ENCODE results near the gene EXOC3L4. TPM values are rescaled to one million over a fixed set of nuclear protein-coding genes. Genes with fewer than 3 reads are reported as not detected.
A peak's percentile ranks its signal among the peaks of the same experiment; 100 is the strongest.

Gene EXOC3L4
- total RNA-seq, 3 donors from 2014 or later, result 16.7 to 29.1 (median 26.1) TPM

DNA sequence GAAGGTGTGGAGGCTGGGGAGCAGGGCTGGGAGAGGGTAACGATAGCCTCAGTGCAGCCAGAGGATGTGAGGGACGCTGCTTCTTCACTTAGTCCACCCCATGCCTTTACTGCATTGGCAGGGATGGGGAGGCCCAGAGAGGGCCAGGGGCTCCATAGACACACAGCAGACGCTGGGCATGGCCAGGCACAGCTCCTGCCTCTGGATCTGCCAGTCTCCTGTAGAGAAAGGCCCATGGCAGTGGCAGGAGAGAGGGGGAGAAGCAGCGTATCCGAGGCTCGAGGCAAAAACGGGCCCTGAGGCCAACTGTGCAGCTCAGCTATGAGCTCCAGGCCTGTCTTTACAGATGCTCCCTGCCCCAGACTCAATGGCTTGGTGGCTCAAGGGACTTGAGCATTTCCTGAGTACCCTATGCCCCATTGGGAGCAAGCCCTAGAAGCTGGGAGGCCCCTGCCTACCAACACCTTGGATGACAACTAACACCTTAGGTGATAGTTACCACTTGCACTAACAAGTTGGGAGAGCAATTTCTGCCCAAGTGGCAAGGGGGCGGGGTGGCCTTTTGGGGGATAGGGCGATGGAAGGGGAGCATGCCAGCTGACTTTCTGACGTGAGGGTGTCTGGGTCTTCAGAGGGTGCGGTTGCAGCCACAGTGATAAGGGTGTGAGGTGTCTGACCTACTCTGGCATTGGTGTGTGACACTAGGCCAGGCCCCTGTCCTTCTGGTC, 15.5 kb upstream of the EXOC3L4 start:
- intact Hi-C loops (cut with DNase I, micrococcal nuclease), result no loop called here
- Histone ChIP-seq H3K4me3 (no peak overlapping the region), H3K4me1 (ENCODE audit: low read depth) (peaks cover 9% of the 10 kb centered on the region), H3K9me3 (no peaks in the 10 kb centered on the region), H3K36me3 (ENCODE audit: low read depth) (no peaks in the 10 kb centered on the region)
- no peak for DNase-seq
- ATAC-seq, result no peak
- TF ChIP-seq, protein P1, sequence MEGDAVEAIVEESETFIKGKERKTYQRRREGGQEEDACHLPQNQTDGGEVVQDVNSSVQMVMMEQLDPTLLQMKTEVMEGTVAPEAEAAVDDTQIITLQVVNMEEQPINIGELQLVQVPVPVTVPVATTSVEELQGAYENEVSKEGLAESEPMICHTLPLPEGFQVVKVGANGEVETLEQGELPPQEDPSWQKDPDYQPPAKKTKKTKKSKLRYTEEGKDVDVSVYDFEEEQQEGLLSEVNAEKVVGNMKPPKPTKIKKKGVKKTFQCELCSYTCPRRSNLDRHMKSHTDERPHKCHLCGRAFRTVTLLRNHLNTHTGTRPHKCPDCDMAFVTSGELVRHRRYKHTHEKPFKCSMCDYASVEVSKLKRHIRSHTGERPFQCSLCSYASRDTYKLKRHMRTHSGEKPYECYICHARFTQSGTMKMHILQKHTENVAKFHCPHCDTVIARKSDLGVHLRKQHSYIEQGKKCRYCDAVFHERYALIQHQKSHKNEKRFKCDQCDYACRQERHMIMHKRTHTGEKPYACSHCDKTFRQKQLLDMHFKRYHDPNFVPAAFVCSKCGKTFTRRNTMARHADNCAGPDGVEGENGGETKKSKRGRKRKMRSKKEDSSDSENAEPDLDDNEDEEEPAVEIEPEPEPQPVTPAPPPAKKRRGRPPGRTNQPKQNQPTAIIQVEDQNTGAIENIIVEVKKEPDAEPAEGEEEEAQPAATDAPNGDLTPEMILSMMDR (IDR thresholded peaks at IDR 0.05), result no peak

DNA sequence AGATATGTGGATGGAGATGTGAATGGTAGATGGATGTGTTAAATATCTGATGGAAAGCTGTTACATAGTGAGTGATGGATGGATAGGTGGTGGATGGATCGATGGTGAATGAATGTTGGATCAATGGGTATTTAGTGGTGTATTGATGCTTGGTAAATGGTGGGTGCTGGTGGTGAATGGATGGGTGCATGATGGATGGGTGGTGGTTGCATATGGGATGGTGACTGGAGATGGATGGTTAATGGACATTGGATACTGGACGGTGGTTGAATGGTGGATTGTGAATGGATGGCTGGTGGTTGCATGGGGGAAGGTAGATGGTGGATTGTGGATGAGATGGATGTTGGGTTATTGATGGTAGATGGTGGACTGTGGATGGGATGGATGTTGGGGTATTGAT, 12.6 kb upstream of the EXOC3L4 start:
- ATAC-seq (no peak), DNase-seq (no peak)
- intact Hi-C loops (cut with DNase I, micrococcal nuclease), result loop anchor here in 1 of 2 donors (5.0 kb wide), 1 partner anchor 210 kb away; no protein-coding TSS in a partner anchor
- TF ChIP-seq, protein P1 (IDR thresholded peaks at IDR 0.05), result no peak
- Histone ChIP-seq H3K36me3 (ENCODE audit: low read depth) (no peaks in the 10 kb centered on the region), H3K9me3 (no peaks in the 10 kb centered on the region), H3K4me3 (no peak overlapping the region), H3K4me1 (ENCODE audit: low read depth) (peaks cover 3% of the 10 kb centered on the region)

DNA sequence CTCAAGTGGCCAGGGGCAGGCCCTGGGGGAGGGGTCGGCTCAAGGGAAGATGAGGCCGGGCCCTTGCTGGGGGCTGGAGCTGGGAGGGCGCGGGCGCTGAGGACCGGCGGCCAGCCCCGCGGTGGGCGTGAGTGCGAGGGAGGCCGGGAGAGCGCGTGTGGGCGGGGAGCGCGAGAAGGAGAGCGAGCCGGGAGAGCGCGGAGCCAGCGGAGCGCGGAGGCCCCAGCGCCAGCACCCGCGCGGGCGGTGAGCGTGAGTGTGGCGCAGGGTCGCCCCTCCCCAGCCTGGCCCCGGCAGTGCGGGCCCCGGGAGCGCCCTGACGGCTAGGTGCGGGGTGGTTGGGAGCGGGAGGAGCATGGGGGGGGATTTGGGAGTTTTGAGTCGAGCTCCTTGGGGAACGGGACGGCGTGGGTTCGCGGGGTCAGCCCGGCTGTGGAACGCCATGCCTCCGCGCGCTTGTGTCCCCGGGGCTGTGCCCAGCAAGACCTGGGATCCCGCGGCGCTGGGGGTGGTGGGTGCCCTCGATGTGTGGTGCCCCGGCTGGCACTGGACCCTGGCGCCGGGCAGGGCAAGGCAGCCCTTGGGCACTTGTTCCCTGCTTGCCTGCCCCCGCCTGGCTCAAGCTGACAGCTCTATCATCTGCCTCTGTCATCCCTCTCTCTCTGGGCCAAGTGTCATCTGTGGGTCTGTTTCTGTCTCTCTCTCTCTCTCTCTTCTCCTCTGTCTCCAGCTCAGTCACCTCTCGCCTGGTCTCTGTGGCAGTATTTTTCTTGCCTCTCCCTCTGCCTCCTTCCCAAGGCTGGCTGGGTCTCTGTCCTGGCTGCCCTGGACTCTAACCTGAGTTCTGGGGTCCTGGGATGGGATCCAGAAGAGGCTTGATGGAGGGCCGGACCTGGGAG, 10.3 kb upstream of the EXOC3L4 start, which contains the start of gene LBHD2:
TSS of gene LBHD2 (plus strand) at position 190 of the 899 bp plus-strand sequence. CDS start 1,803 bp downstream, outside the sequence.
- H3K4me3 ChIP-seq, result no peak within 1 kb of the TSS
- intact Hi-C loops (cut with DNase I, micrococcal nuclease), result loop anchor here in 1 of 2 donors (5.0 kb wide), 1 partner anchor 208 kb away; no protein-coding TSS in a partner anchor
- DNase-seq (peak in 1 of 3 donors; percentile 47), ATAC-seq (peak; percentile 44)
- H3K9me3 ChIP-seq, result no peaks in the 10 kb centered on the region
- peaks cover 3% of the 10 kb centered on the region for H3K4me1 ChIP-seq (ENCODE audit: low read depth)
- H3K36me3 ChIP-seq (ENCODE audit: low read depth), result no peaks in the 10 kb centered on the region
- TF ChIP-seq, protein P1 (IDR thresholded peaks at IDR 0.05), result no peak

DNA sequence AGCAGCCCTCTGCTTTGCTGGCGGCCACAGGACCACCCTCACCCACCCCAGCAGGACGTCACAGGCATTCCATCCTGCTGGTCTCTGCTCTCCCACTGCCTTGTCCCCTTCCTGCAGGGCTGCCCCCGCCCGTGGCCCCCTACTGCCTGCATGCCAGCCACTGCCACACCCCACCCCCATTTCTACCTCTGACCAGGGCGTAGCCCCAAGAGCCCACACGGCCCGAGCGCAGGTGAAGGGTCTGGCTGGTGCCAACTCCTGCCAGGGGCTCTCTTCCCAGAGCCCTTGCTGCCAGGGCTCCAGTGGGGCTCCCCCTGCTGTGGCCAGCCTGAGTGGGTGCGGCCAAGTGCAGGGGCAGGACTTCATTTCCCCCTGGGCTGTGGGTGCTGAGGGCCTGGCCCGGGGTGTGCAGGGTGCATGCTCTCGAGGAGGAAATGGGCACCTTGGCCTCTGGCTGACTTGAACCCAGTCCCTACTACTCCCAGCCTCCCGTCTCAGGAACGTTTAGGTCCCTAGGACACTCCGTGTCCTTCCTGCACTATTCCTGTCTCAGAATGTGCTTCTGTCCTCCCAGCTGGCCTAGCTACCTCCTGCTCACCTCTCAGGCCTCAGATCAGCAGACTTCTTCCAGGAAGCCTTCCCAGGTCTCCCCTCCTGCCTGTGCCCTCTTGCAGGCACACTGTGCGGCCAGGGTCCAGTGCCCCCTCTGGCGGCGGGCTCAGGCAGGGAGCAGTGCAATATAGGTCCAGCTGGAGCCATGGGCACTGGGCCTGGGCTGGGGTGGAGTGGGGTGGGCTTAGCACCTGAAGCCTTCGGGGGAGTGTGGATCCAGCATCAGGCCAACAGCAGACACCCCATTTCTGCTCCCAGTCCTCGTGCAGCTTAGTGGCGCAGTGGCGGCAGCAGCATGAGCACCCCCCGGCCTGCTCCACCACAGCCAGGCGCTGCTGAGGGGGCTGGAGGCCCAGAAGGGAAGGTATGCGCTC, 9.1 kb upstream of the EXOC3L4 start:
- intact Hi-C loops (cut with DNase I, micrococcal nuclease), result no loop called here
- DNase-seq, result peak in 2 of 3 donors; percentile 8 to 31
- Histone ChIP-seq H3K9me3 (no peaks in the 10 kb centered on the region), H3K36me3 (ENCODE audit: low read depth) (no peaks in the 10 kb centered on the region), H3K4me3 (no peak overlapping the region), H3K4me1 (ENCODE audit: low read depth) (peaks cover 3% of the 10 kb centered on the region)
- ATAC-seq, result peak; percentile 6
- TF ChIP-seq, protein P1 (IDR thresholded peaks at IDR 0.05), result no peak
